Gastroesophageal sphincter (tissue), 3 donors: ENCODE measurements around the gene SNCB.

ENCODE experiments used
- CTCF ChIP-seq, 4 experiments: fragments of 200-600 bp in 2 of 4; fragments of 450-650 bp in 2 of 4; sonication (generic) in 1 of 4; IDR thresholded peaks; one replicate each; pipeline ENCODE4 v1.5.1; 2017 to 2019; ENCODE audit warnings: antibody characterized with exemption in 4 of 4, mild to moderate bottlenecking in 2 of 4, moderate library complexity in 2 of 4
- EP300 ChIP-seq: sonication (generic); formaldehyde crosslinking; IDR thresholded peaks from one replicate; pipeline ENCODE4 v1.6.1; 2017; ENCODE audit warnings: antibody characterized with exemption, mild to moderate bottlenecking

- TF ChIP-seq CTCF (IDR thresholded peaks at IDR 0.05) = no peak
- no peak for TF ChIP-seq EP300
Measured at GRCh38 chr5:176659512-176659839, 29.1 kb upstream of the SNCB start.
